Liver (tissue), 9 donors: Measurements from ENCODE around the gene TMEM131. TPM values are rescaled to one million over a fixed set of nuclear protein-coding genes. Genes with fewer than 3 reads are reported as not detected.

Experiments
- DNase-seq: peaks from one replicate; pipeline ENCODE4 v3.0.0-alpha.2; 2017; ENCODE audit warnings: low spot score
- H3K27ac ChIP-seq, 2 donors: one replicate each; pipeline ENCODE4 v1.7.0; 2013; ENCODE audit warnings: inconsistent platforms in 2 of 2, low read length in 2 of 2, control low read depth in 1 of 2, low read depth in 1 of 2, mild to moderate bottlenecking in 1 of 2
- H3K27me3 ChIP-seq, 4 donors: one replicate each; pipeline versions ENCODE4 v1.6.1 to v1.7.0; 2013; ENCODE audit warnings: low read length in 3 of 4, inconsistent platforms in 1 of 4, mild to moderate bottlenecking in 1 of 4, moderate library complexity in 1 of 4; ENCODE audit not compliant: control insufficient read depth in 4 of 4, insufficient read depth in 4 of 4
- H3K36me3 ChIP-seq, 4 donors: one replicate each; pipeline versions ENCODE4 v1.6.1 to v1.7.0; 2013; ENCODE audit warnings: low read length in 3 of 4, mild to moderate bottlenecking in 3 of 4, low read depth in 1 of 4, moderate library complexity in 1 of 4; ENCODE audit not compliant: control insufficient read depth in 4 of 4, insufficient read depth in 3 of 4
- H3K4me1 ChIP-seq, 4 donors: one replicate each; pipeline versions ENCODE4 v1.6.1 to v1.7.0; 2013; ENCODE audit warnings: low read length in 3 of 4, mild to moderate bottlenecking in 3 of 4, moderate library complexity in 1 of 4; ENCODE audit not compliant: control insufficient read depth in 4 of 4, insufficient read depth in 4 of 4
- H3K4me3 ChIP-seq, 3 donors: one replicate each; pipeline versions ENCODE4 v1.6.1 to v1.7.0; 2013; ENCODE audit warnings: low read length in 3 of 3, control low read depth in 1 of 3, low read depth in 1 of 3, mild to moderate bottlenecking in 1 of 3
- H3K9ac ChIP-seq, 2 donors: one replicate each; pipeline ENCODE4 v1.7.0; 2013; ENCODE audit warnings: low read length in 2 of 2, mild to moderate bottlenecking in 2 of 2, moderate library complexity in 2 of 2, control low read depth in 1 of 2, low read depth in 1 of 2
- H3K9me3 ChIP-seq, 4 donors: one replicate each; pipeline versions ENCODE4 v1.6.1 to v1.7.0; 2013; ENCODE audit warnings: low read length in 3 of 4; ENCODE audit not compliant: control insufficient read depth in 4 of 4
- ATF3 ChIP-seq: IDR thresholded peaks from 2 replicates; pipeline ENCODE4 v1.6.1; 2016; ENCODE audit warnings: antibody characterized with exemption
- CTCF ChIP-seq: fragments of 150-350 bp; IDR thresholded peaks from 2 replicates; pipeline ENCODE4 v1.5.1; 2017; ENCODE audit warnings: improper control_type of control experiment, low read depth, low read length; ENCODE audit not compliant: missing input control
- EGR1 ChIP-seq, 2 donors: IDR thresholded peaks; 2 replicates each; pipeline ENCODE4 v1.6.1; 2016 to 2018; ENCODE audit warnings: antibody characterized with exemption in 2 of 2, low read depth in 2 of 2
- FOXA1 ChIP-seq: IDR thresholded peaks from 2 replicates; pipeline ENCODE4 v1.6.1; 2016; ENCODE audit warnings: antibody characterized with exemption
- FOXA2 ChIP-seq: IDR thresholded peaks from 2 replicates; pipeline ENCODE4 v1.6.1; 2016; ENCODE audit warnings: antibody characterized with exemption
- GABPA ChIP-seq, 2 donors: IDR thresholded peaks in 1 of 2; conservative IDR thresholded peaks in 1 of 2; 2 replicates each; pipeline ENCODE4 v1.6.1; 2016; ENCODE audit warnings: antibody characterized with exemption in 2 of 2, mild to moderate bottlenecking in 1 of 2, moderate library complexity in 1 of 2
- HNF4A ChIP-seq, 2 donors: conservative IDR thresholded peaks; 2 replicates each; pipeline ENCODE4 v1.6.1; 2016; ENCODE audit warnings: antibody characterized with exemption in 2 of 2, mild to moderate bottlenecking in 2 of 2
- HNF4G ChIP-seq: IDR thresholded peaks from 2 replicates; pipeline ENCODE4 v1.6.1; 2016; ENCODE audit warnings: antibody characterized with exemption
- JUND ChIP-seq, 2 donors: IDR thresholded peaks; 2 replicates each; pipeline ENCODE4 v1.6.1; 2016; ENCODE audit warnings: antibody characterized with exemption in 2 of 2
- MAX ChIP-seq: IDR thresholded peaks from 2 replicates; pipeline ENCODE4 v1.6.1; 2016; ENCODE audit warnings: antibody characterized with exemption
- NR2F2 ChIP-seq: IDR thresholded peaks from 2 replicates; pipeline ENCODE4 v1.6.1; 2016; ENCODE audit warnings: antibody characterized with exemption
- RAD21 ChIP-seq, 2 donors: IDR thresholded peaks; 2 replicates each; pipeline ENCODE4 v1.6.1; 2016; ENCODE audit warnings: antibody characterized with exemption in 2 of 2, mild to moderate bottlenecking in 2 of 2
- REST ChIP-seq: IDR thresholded peaks from 2 replicates; pipeline ENCODE4 v1.6.1; 2016; ENCODE audit warnings: antibody characterized with exemption, mild to moderate bottlenecking
- RXRA ChIP-seq, 2 donors: IDR thresholded peaks; 2 replicates each; pipeline ENCODE4 v1.6.1; 2017 to 2018; ENCODE audit warnings: antibody characterized with exemption in 2 of 2, mild to moderate bottlenecking in 1 of 2
- SP1 ChIP-seq: IDR thresholded peaks from 2 replicates; pipeline ENCODE4 v1.6.1; 2018; ENCODE audit warnings: antibody characterized with exemption, mild to moderate bottlenecking
- TAF1 ChIP-seq: conservative IDR thresholded peaks from 2 replicates; pipeline ENCODE4 v1.6.1; 2016; ENCODE audit warnings: antibody characterized with exemption, mild to moderate bottlenecking
- YY1 ChIP-seq: IDR thresholded peaks from 2 replicates; pipeline ENCODE4 v1.6.1; 2016; ENCODE audit warnings: antibody characterized with exemption, mild to moderate bottlenecking
- ZBTB33 ChIP-seq: IDR thresholded peaks from 2 replicates; pipeline ENCODE4 v1.6.1; 2016; ENCODE audit warnings: antibody characterized with exemption
- WGBS: extraction: QIAGEN DNeasy Blood & Tissue Kit; methylation state at CpG from one replicate; pipeline ENCODE4 v1.1.7; 2013; 5-methylcytosine and 5-hydroxymethylcytosine counted together
- polyA plus RNA-seq, 2 donors: library from polyadenylated mRNA; stranded (reverse) in 1 of 2; unstranded in 1 of 2; fragments of 200-250 nt in 1 of 2; fragments of >200 nt in 1 of 2; fragmentation: Nextera tagmentation in 1 of 2; extraction: Ambion mirVana in 1 of 2; gene quantifications; one replicate each; pipeline versions ENCODE4 v1.2.1 to v1.2.3, GENCODE V29; 2013 to 2015
- total RNA-seq, 2 donors: library from RNA; depleted of rRNA; stranded (reverse); fragments of >200 nt; gene quantifications; one replicate each; pipeline ENCODE4 v1.2.3, GENCODE V29; 2014
- donor health status: healthy.
- donor health status: healthy.
- donor health status: healthy.
- donor health status: healthy.
- donor health status: healthy.

Gene TMEM131
- total and polyA plus RNA-seq, 4 donors = 6.1 to 22.8 (median 11.2) TPM

- H3K4me3 ChIP-seq = no peak overlapping the region
- no peaks in the 10 kb centered on the region for H3K27me3 ChIP-seq
- TF ChIP-seq RXRA (IDR thresholded peaks at IDR 0.05) = no peak
- TF ChIP-seq CTCF = no peak
- no peak for TF ChIP-seq RAD21 (IDR thresholded peaks at IDR 0.05)
- no peak for TF ChIP-seq GABPA (IDR thresholded peaks at IDR 0.05 in 1 of 2, conservative IDR thresholded peaks at IDR 0.05 in 1 of 2)
- no peak for TF ChIP-seq HNF4G
- TF ChIP-seq ZBTB33 = no peak
- no peak for TF ChIP-seq FOXA1
- no peak for TF ChIP-seq NR2F2
- no peak for TF ChIP-seq HNF4A (conservative IDR thresholded peaks at IDR 0.05)
- no peak for TF ChIP-seq JUND (IDR thresholded peaks at IDR 0.05)
- no peak for TF ChIP-seq ATF3
- TF ChIP-seq TAF1 = no peak
- no peak for TF ChIP-seq MAX
- TF ChIP-seq YY1 = no peak
- no peak for TF ChIP-seq SP1
- no peak for TF ChIP-seq REST
- no peak for TF ChIP-seq EGR1 (IDR thresholded peaks at IDR 0.05; ENCODE audit: low read depth in 2 of 2)
- TF ChIP-seq FOXA2 = no peak
- H3K36me3 ChIP-seq = no peaks in the 10 kb centered on the region
- DNase-seq = no peak
- WGBS = 95% methylated on average over 28 of the region's 28 CpGs
- no peak overlapping the region for H3K9ac ChIP-seq
- peaks cover 0 to 4% (median 2%) of the 10 kb centered on the region in 4 donors for H3K9me3 ChIP-seq
- no peaks in the 10 kb centered on the region for H3K4me1 ChIP-seq
- H3K27ac ChIP-seq = no peak overlapping the region
Measured at GRCh38 chr2:97732436-97733340, 263.1 kb downstream of the TMEM131 start.
